ENCODE results near the gene RAMACL.
"Not testable (repeated sequence)": the region's sequence is repeated elsewhere in the genome, so short reads cannot be mapped to it uniquely, and the experiment has no call there.

RAMACL gene

GRCh38 chr6:166553563-166554271, 32.8 kb downstream of the RAMACL start:
- no peak for DNase-seq

GRCh38 chr6:166552600-166552999, 33.9 kb downstream of the RAMACL start:
- DNase-seq: no peak

- DNase-seq: no peak
Observed at GRCh38 chr6:166551754-166552495, 34.6 kb downstream of the RAMACL start.

- DNase-seq: no peak
Observed at GRCh38 chr6:166546653-166547052, 39.8 kb downstream of the RAMACL start.

- DNase-seq: no peak
Observed at GRCh38 chr6:166545156-166546034, 41.1 kb downstream of the RAMACL start.

GRCh38 chr6:166544296-166544605, 42.2 kb downstream of the RAMACL start:
- no peak for DNase-seq

- DNase-seq: no peak
Observed at GRCh38 chr6:166543603-166544295, 42.7 kb downstream of the RAMACL start.

- no peak for DNase-seq
Observed at GRCh38 chr6:166542580-166542912, 43.9 kb downstream of the RAMACL start.

- DNase-seq: no peak
Observed at GRCh38 chr6:166541876-166542579, 44.5 kb downstream of the RAMACL start.

- peak; percentile 39 for DNase-seq
Observed at GRCh38 chr6:166541366-166541765, 45.1 kb downstream of the RAMACL start.

- peak; percentile 56 for DNase-seq
Observed at GRCh38 chr6:166540631-166541331, 45.7 kb downstream of the RAMACL start.

- no peak for DNase-seq
Observed at GRCh38 chr6:166539543-166539942, 46.9 kb downstream of the RAMACL start.

GRCh38 chr6:166539011-166539385, 47.5 kb downstream of the RAMACL start:
- not testable (repeated sequence) for DNase-seq

GRCh38 chr6:166538297-166539010, 48.0 kb downstream of the RAMACL start:
- DNase-seq: no peak

GRCh38 chr6:166534658-166535406, 51.6 kb downstream of the RAMACL start:
- DNase-seq: no peak

- no peak for DNase-seq
Observed at GRCh38 chr6:166533205-166533824, 53.2 kb downstream of the RAMACL start.

Data from activated CD4-positive, CD25-positive, alpha-beta regulatory T cell treated with anti-CD3 and anti-CD28 coated beads, Interleukin-2, amount 50 U/mL, for 72 hours (primary cell).